NT2/D1 (cell line): Measurements from ENCODE around the gene PFKP.

Experiments
- DNase-seq: peaks from one replicate; pipeline ENCODE4 v3.0.0-alpha.2; 2011; ENCODE audit warnings: low read depth, low spot score
- H3K27me3 ChIP-seq: 2 replicates; pipeline ENCODE4 v1.6.0; 2011; ENCODE audit warnings: mild to moderate bottlenecking; ENCODE audit not compliant: insufficient read length, insufficient read depth
- H3K36me3 ChIP-seq: 2 replicates; pipeline ENCODE4 v1.6.1; 2011; ENCODE audit warnings: mild to moderate bottlenecking, low read length, mixed read lengths; ENCODE audit not compliant: insufficient read depth, insufficient read length
- H3K4me1 ChIP-seq: 2 replicates; pipeline ENCODE4 v1.5.1; 2011; ENCODE audit not compliant: insufficient read depth, insufficient read length
- H3K4me3 ChIP-seq: 2 replicates; pipeline ENCODE4 v1.5.1; 2011; ENCODE audit warnings: low read depth; ENCODE audit not compliant: insufficient read length
- H3K9ac ChIP-seq: 2 replicates; pipeline ENCODE4 v1.6.0; 2011; ENCODE audit warnings: low read depth; ENCODE audit not compliant: insufficient read length
- H3K9me3 ChIP-seq: 2 replicates; pipeline ENCODE4 v1.5.1; 2011; ENCODE audit warnings: mild to moderate bottlenecking, low read length; ENCODE audit not compliant: insufficient read depth
- SUZ12 ChIP-seq: IDR thresholded peaks from 2 replicates; pipeline ENCODE4 v1.6.1; 2011; ENCODE audit not compliant: insufficient read length, insufficient read depth; ENCODE audit errors: extremely low read depth
- YY1 ChIP-seq: IDR thresholded peaks from 2 replicates; pipeline ENCODE4 v1.6.1; 2011; ENCODE audit not compliant: insufficient read length, insufficient read depth
- ZNF274 ChIP-seq: IDR thresholded peaks from 2 replicates; pipeline ENCODE4 v1.6.1; 2011; ENCODE audit warnings: mild to moderate bottlenecking, low read depth, low read length

PFKP gene

DNA sequence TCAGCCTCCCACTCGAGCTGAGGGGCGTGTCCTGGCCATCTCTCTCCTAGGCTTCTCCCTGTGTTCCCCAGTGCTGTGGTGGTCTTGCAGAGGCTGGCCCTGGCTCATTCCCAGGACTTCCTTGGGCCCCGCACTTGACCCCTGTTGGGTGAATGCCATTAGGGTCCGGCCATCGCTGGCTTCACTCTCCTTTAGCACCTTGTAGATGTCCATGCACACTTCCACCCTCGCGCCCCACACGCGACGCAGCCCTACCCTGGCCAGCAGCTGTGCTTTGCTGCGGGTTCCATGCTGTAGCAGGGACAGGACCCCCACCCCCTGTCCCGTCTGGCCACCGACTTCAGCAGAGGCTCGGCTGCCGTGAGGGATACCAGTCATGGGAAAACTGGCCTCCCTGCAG is 58.9 kb downstream of the PFKP start:
- Histone ChIP-seq H3K9me3 (no peaks in the 10 kb centered on the region), H3K36me3 (peaks cover 81% of the 10 kb centered on the region), H3K9ac (no peak overlapping the region), H3K4me3 (no peak overlapping the region), H3K27me3 (no peaks in the 10 kb centered on the region), H3K4me1 (peaks cover 6% of the 10 kb centered on the region)
- no peak for TF ChIP-seq SUZ12
- TF ChIP-seq YY1: no peak
- no peak for TF ChIP-seq ZNF274
- no peak for DNase-seq

DNA sequence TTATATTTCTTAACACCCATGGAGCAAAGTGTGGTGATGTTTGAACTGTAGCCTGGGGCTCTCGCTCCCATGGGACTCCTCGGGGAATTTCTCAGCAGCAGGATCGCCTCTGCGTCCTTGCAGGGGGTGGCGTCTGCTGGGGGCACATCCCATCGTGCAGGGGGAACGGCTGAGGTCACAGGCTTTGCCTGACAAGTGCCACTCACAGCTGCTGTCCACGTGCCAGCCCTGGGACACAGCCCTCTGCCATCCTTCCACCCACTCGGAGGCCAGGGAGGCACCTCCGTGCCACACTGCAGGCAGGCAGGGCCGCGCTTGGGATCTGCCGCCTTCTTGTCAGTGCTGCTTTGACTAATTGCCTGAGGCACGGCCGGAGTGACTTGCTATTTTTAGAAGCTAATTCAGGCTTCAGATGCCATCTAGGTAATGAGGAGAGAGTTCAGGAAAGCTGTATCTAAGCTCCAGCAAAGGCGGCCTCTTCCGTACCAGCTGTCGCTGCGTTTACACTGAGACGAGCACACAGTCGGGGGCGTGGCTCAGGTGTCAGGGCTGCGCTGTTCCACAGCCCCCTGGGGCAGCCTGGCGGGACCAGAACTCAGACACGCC is 59.5 kb downstream of the PFKP start:
- TF ChIP-seq SUZ12: no peak
- no peak for TF ChIP-seq ZNF274
- no peak for TF ChIP-seq YY1
- H3K4me1 ChIP-seq: peaks cover 6% of the 10 kb centered on the region
- H3K9me3 ChIP-seq: no peaks in the 10 kb centered on the region
- H3K4me3 ChIP-seq: no peak overlapping the region
- H3K9ac ChIP-seq: no peak overlapping the region
- no peaks in the 10 kb centered on the region for H3K27me3 ChIP-seq
- no peak for DNase-seq
- H3K36me3 ChIP-seq: peaks cover 82% of the 10 kb centered on the region

DNA sequence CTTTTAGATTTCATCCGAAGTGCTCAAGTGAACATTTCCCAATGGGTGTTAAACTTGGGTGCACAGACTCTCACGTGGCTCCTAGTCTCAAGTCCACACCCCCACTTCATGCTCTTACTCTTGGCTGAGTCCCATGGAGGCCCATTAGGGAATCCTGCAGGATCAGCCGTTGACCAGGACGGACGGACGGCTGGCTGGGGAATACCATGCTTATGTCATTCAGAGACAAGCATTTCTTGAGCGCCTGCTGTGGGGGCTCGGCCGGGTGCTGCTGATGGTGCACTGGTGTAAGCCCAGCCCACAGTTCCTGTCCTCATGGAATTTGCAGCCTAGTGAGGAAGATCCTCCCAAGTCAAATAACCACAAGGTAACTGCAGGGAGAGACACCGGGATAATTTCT is 60.6 kb downstream of the PFKP start:
- Histone ChIP-seq H3K36me3 (peaks cover 84% of the 10 kb centered on the region), H3K27me3 (no peaks in the 10 kb centered on the region), H3K4me1 (peaks cover 6% of the 10 kb centered on the region), H3K9ac (no peak overlapping the region), H3K9me3 (no peaks in the 10 kb centered on the region), H3K4me3 (no peak overlapping the region)
- DNase-seq: no peak
- TF ChIP-seq SUZ12 (no peak), ZNF274 (no peak), YY1 (no peak)

DNA sequence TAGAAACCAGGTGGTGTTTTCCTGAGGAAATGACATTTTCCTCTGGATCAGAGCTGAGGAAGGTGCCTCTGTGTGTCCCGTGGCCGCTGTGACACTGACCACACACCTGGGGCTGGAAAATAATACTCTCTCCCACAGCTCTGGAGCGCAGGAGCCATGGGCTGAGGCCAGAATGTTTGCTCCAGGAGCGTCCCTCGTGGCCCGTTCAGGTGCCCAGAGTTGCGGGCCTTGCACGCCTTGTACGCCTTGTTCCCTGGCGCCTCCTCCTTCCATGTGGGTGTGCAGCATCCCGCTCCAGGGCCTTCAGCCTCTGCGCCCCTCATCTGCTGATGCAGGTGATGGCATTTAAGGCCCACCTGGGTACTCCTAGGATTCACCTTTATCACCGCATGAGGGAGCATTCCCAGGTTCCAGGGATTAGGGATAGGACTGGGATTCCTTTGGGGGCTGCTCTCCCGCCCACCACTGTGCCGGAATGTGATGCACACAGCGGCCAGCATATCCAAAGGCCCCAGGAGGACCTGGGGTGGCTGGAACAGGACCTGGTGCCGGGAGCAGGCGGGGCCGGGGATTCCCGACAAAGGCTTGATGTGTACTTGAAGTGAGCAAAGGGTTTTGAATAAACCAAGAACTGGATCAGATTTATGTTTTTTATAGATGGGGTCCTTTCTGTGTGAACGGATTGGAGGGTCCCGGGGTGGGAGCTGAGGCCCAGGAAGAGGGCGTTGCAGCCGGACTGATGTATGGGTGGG is 61.2 kb downstream of the PFKP start:
- no peaks in the 10 kb centered on the region for H3K9me3 ChIP-seq
- no peak overlapping the region for H3K9ac ChIP-seq
- peaks cover 6% of the 10 kb centered on the region for H3K4me1 ChIP-seq
- no peaks in the 10 kb centered on the region for H3K27me3 ChIP-seq
- H3K4me3 ChIP-seq: no peak overlapping the region
- DNase-seq: no peak
- no peak for TF ChIP-seq ZNF274
- TF ChIP-seq YY1: no peak
- peaks cover 82% of the 10 kb centered on the region for H3K36me3 ChIP-seq

DNA sequence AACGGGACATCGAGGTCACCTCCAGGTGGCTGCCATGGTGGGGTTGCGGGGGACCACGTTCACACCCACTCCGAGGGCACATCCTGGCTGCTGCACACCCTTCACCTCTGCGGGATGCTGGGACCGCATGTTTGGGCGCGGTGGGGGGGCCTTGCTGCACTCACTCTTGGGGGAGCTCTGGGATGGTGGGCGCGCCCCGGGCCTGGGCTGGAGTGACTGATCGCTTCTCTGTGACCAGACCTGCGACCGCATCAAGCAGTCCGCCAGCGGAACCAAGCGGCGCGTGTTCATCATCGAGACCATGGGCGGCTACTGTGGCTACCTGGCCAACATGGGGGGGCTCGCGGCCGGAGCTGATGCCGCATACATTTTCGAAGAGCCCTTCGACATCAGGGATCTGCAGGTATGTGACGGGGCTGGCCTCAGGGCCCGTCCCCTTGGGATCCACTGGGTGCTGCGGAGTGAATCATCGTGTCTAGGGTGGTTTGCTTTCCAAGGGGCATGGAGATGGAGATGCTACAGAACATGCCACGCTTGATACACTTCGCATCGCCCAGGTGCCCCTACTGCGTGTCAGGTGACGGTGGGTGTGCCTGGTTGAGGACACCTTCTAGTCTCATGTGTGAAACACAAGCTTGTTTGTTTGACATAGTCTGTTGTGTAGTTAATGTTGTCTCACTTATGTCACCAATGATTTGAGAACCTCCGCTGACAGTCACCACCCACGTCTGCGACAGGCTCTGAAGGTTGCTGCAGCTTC is 62.4 kb downstream of the PFKP start:
- H3K9me3 ChIP-seq: no peaks in the 10 kb centered on the region
- H3K27me3 ChIP-seq: no peaks in the 10 kb centered on the region
- H3K4me1 ChIP-seq: peaks cover 3% of the 10 kb centered on the region
- no peak for TF ChIP-seq ZNF274
- no peak for TF ChIP-seq YY1
- TF ChIP-seq SUZ12: no peak
- H3K36me3 ChIP-seq: peaks cover 83% of the 10 kb centered on the region
- no peak for DNase-seq
- no peak overlapping the region for H3K9ac ChIP-seq
- H3K4me3 ChIP-seq: no peak overlapping the region

DNA sequence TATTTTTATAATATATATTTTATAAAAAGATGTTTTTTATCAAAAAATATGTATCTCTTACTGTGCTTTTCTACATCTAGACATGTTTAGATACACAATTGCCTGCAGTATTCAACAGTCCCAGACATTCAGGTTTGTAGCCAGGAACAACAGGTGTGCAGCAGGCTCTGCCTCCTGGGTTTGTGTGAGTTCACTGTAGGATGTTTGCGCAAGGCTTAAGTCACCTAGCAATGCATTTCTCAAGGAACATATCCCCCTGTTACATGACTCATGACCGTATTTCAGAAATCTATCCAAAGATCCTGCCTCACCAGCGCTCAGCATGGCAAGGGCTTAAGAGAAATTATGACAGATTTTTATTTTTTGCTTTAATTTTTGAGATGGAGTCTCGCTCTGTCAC is 63.8 kb downstream of the PFKP start:
- H3K36me3 ChIP-seq: peaks cover 83% of the 10 kb centered on the region
- TF ChIP-seq SUZ12 (no peak), ZNF274 (no peak), YY1 (no peak)
- no peak overlapping the region for H3K9ac ChIP-seq
- no peak for DNase-seq
- H3K4me3 ChIP-seq: no peak overlapping the region
- H3K9me3 ChIP-seq: no peaks in the 10 kb centered on the region
- H3K27me3 ChIP-seq: no peaks in the 10 kb centered on the region
- H3K4me1 ChIP-seq: no peaks in the 10 kb centered on the region

DNA sequence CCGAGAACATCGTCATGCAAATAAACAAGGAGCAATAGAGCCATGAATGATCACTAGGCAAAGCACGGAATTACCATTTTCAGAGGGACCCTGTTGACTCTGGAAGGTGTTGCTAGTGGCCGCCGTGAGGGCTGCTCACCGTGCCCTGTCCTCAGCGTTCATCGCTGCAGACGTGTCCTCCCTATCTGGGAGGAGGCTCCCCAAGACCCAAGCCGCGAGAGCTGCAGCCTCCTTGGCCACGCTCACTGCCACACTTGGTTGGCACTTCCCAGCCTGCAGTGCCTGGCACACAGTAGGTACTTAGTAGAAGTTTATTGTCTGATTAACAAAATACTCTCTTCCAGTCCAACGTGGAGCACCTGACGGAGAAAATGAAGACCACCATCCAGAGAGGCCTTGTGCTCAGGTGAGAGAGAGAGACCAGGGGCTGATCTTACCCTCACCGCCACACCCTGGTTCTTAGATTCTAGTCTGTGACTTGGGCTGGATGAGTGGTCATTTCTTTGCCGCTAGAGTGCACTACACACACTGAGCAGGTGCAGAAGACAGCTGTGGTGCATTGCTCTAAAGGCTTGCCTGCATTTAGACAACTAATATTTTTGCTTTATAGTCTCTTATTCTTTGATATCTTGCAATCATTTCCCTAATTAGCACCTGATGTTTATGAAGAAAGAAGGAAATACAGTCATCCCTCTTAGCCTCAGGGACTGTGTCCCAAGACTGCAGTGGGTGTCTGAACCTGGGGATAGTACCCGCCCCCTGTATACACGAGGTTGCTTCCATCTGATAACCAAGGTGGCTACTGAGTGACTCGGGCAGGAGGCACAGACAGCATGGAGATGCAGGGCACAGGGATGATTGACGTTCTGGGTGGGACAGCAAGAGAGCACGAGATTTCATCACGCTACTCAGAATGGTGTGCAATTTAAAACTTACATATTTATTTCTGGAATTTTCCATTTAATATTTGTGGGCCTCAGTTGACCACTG is 65.0 kb downstream of the PFKP start:
- no peaks in the 10 kb centered on the region for H3K9me3 ChIP-seq
- H3K27me3 ChIP-seq: no peaks in the 10 kb centered on the region
- H3K9ac ChIP-seq: no peak overlapping the region
- TF ChIP-seq YY1 (no peak), SUZ12 (no peak), ZNF274 (no peak)
- DNase-seq: no peak
- no peak overlapping the region for H3K4me3 ChIP-seq
- H3K4me1 ChIP-seq: no peaks in the 10 kb centered on the region
- peaks cover 84% of the 10 kb centered on the region for H3K36me3 ChIP-seq
